Muscle of back (tissue), 11 donors: ENCODE results near the gene NOX5. TPM values are rescaled to one million over a fixed set of nuclear protein-coding genes. Genes with fewer than 3 reads are reported as not detected.

Experiments used
- DNase-seq, 3 donors: peaks; one replicate each; pipeline versions ENCODE4 v3.0.0 to v3.0.0-alpha.2; 2013
- polyA plus RNA-seq, 10 donors: library from polyadenylated mRNA; unstranded; fragments of 120-200 nt; gene quantifications; one replicate each; pipeline ENCODE4 v1.2.1, GENCODE V29; 2013; ENCODE audit not compliant: insufficient read length in 10 of 10

Gene NOX5
- polyA plus RNA-seq, 10 donors = 0.11 to 0.52 (median 0.24) TPM

GRCh38 chr15:69081310-69082004, 67.0 kb downstream of the NOX5 start:
- DNase-seq = peak; percentile 76 to 97 (median 91)

- peak; percentile 72 to 92 (median 77) for DNase-seq
These were observed 67.6 kb downstream of the NOX5 start for GRCh38 chr15:69082021-69082502.

GRCh38 chr15:69082554-69082953, 68.1 kb downstream of the NOX5 start:
- DNase-seq = peak in 2 of 3 donors; percentile 49 to 76

GRCh38 chr15:69084404-69085030, 70.0 kb downstream of the NOX5 start:
- no peak for DNase-seq

GRCh38 chr15:69085325-69086081, 71.0 kb downstream of the NOX5 start:
- DNase-seq = peak in 1 of 3 donors; percentile 34

- DNase-seq = no peak
These were observed 72.1 kb downstream of the NOX5 start for GRCh38 chr15:69086427-69087204.

GRCh38 chr15:69087366-69087976, 73.0 kb downstream of the NOX5 start:
- DNase-seq = no peak

- no peak for DNase-seq
These were observed 73.9 kb downstream of the NOX5 start for GRCh38 chr15:69088300-69088965.

GRCh38 chr15:69089258-69089657, 74.8 kb downstream of the NOX5 start:
- DNase-seq = no peak

GRCh38 chr15:69090197-69090948, 75.9 kb downstream of the NOX5 start:
- peak; percentile 35 to 85 (median 49) for DNase-seq

- DNase-seq = no peak
These were observed 77.2 kb downstream of the NOX5 start for GRCh38 chr15:69091654-69092053.

- DNase-seq = no peak
These were observed 77.7 kb downstream of the NOX5 start for GRCh38 chr15:69092159-69092558.

- peak in 2 of 3 donors; percentile 48 to 79 for DNase-seq
These were observed 78.6 kb downstream of the NOX5 start for GRCh38 chr15:69093127-69093526.

- DNase-seq = no peak
These were observed 79.1 kb downstream of the NOX5 start for GRCh38 chr15:69093614-69094013.

GRCh38 chr15:69094124-69094921, 79.8 kb downstream of the NOX5 start:
- peak in 1 of 3 donors; percentile 63 for DNase-seq

GRCh38 chr15:69095274-69095673, 80.8 kb downstream of the NOX5 start:
- peak in 2 of 3 donors; percentile 48 to 52 for DNase-seq

GRCh38 chr15:69096196-69096595, 81.7 kb downstream of the NOX5 start:
- peak; percentile 82 to 95 (median 86) for DNase-seq

- DNase-seq = no peak
These were observed 82.1 kb downstream of the NOX5 start for GRCh38 chr15:69096626-69097025.

GRCh38 chr15:69098771-69099170, 84.3 kb downstream of the NOX5 start:
- DNase-seq = no peak
